HEK293 (cell line): ENCODE measurements around the gene CDH8.

ENCODE experiments used
- CTCF ChIA-PET: fragments of 350-600 bp; formaldehyde crosslinking; extraction: SDS; loops from one replicate; lab custom pipeline; 2021; ENCODE audit warnings: antibody characterized with exemption; lab: Yijun Ruan, JAX
- POLR2A ChIA-PET: fragments of 300-600 bp; formaldehyde crosslinking; extraction: SDS; loops from one replicate; lab custom pipeline; 2020; ENCODE audit warnings: antibody characterized with exemption, inconsistent platforms; lab: Yijun Ruan, JAX
- H3K27ac ChIP-seq: fragments of 200-500 bp; sonication (Bioruptor generic); 2 replicates; pipeline ENCODE4 v1.5.1; 2014; ENCODE audit warnings: low read depth, low read length, control low read depth, inconsistent platforms; ENCODE audit errors: extremely low read depth
- H3K36me3 ChIP-seq, 2 experiments: fragments of 200-500 bp in 1 of 2; sonication (Bioruptor generic) in 1 of 2; 1 replicate in 1 of 2; 2 replicates in 1 of 2; pipeline ENCODE4 v1.5.1; 2014 to 2017; ENCODE audit warnings: inconsistent platforms in 2 of 2, low read length in 2 of 2; ENCODE audit not compliant: control insufficient read depth in 2 of 2, insufficient read depth in 1 of 2
- H3K4me1 ChIP-seq: fragments of 200-500 bp; sonication (Bioruptor generic); 2 replicates; pipeline ENCODE4 v1.5.1; 2014; ENCODE audit warnings: mild to moderate bottlenecking, low read length, inconsistent platforms; ENCODE audit not compliant: control insufficient read depth, insufficient read depth
- H3K4me3 ChIP-seq: 2 replicates; pipeline ENCODE4 v1.5.1; 2011; ENCODE audit warnings: low read depth, mild to moderate bottlenecking, control low read depth, low read length, moderate library complexity
- H3K9me3 ChIP-seq: fragments of 200-500 bp; sonication (Bioruptor generic); 2 replicates; pipeline ENCODE4 v1.5.1; 2014; ENCODE audit warnings: low read depth, low read length, inconsistent platforms; ENCODE audit not compliant: control insufficient read depth, insufficient read depth
- ATF2 ChIP-seq: fragments of 450-650 bp; formaldehyde crosslinking; IDR thresholded peaks from 2 replicates; pipeline ENCODE4 v1.5.1; 2016; ENCODE audit warnings: missing biosample characterization, missing genetic modification characterization, low read depth
- BCL11A ChIP-seq: fragments of 450-650 bp; formaldehyde crosslinking; IDR thresholded peaks from 2 replicates; pipeline ENCODE4 v1.5.1; 2016; ENCODE audit warnings: low read depth, missing biosample characterization, missing genetic modification characterization
- HOXC10 ChIP-seq: sonication (generic); formaldehyde crosslinking; IDR thresholded peaks from 2 replicates; pipeline ENCODE4 v1.8.1; 2023; ENCODE audit warnings: mild to moderate bottlenecking, missing genetic modification reagents
- PRDM10 ChIP-seq: fragments of 450-650 bp; formaldehyde crosslinking; IDR thresholded peaks from 2 replicates; pipeline ENCODE4 v1.5.1; 2016; ENCODE audit warnings: missing biosample characterization, missing genetic modification characterization
- SCRT2 ChIP-seq: fragments of 450-650 bp; formaldehyde crosslinking; IDR thresholded peaks from 2 replicates; pipeline ENCODE4 v1.5.1; 2016; ENCODE audit warnings: missing biosample characterization, missing genetic modification characterization
- SETDB1 ChIP-seq: IDR thresholded peaks from one replicate; pipeline ENCODE4 v1.6.1; 2017; ENCODE audit warnings: mild to moderate bottlenecking, low read length, moderate library complexity, mixed read lengths; ENCODE audit not compliant: insufficient read length
- ZBTB17 ChIP-seq: fragments of 450-650 bp; formaldehyde crosslinking; IDR thresholded peaks from 2 replicates; pipeline ENCODE4 v1.5.1; 2016; ENCODE audit warnings: missing biosample characterization, missing genetic modification characterization
- ZBTB21 ChIP-seq: fragments of 450-650 bp; formaldehyde crosslinking; IDR thresholded peaks from 2 replicates; pipeline ENCODE4 v1.5.1; 2017; ENCODE audit warnings: missing biosample characterization, missing genetic modification characterization
- ZBTB26 ChIP-seq: fragments of 450-650 bp; formaldehyde crosslinking; optimal IDR thresholded peaks from 2 replicates; pipeline ENCODE3; 2016; ENCODE audit warnings: missing biosample characterization, mild to moderate bottlenecking, missing genetic modification characterization
- ZBTB44 ChIP-seq: fragments of 450-650 bp; IDR thresholded peaks from 2 replicates; pipeline ENCODE4 v1.5.1; 2018; ENCODE audit warnings: missing biosample characterization, mild to moderate bottlenecking, missing genetic modification characterization
- ZBTB8A ChIP-seq: fragments of 450-650 bp; formaldehyde crosslinking; IDR thresholded peaks from 2 replicates; pipeline ENCODE4 v1.5.1; 2016; ENCODE audit warnings: missing biosample characterization, missing genetic modification characterization
- ZNF121 ChIP-seq: fragments of 450-650 bp; formaldehyde crosslinking; IDR thresholded peaks from 2 replicates; pipeline ENCODE4 v1.5.1; 2016; ENCODE audit warnings: missing biosample characterization, missing genetic modification characterization
- ZNF184 ChIP-seq: fragments of 450-650 bp; IDR thresholded peaks from 2 replicates; pipeline ENCODE4 v1.5.1; 2018; ENCODE audit warnings: missing biosample characterization, mild to moderate bottlenecking, missing genetic modification characterization
- ZNF19 ChIP-seq: fragments of 450-650 bp; formaldehyde crosslinking; IDR thresholded peaks from 2 replicates; pipeline ENCODE4; 2016; ENCODE audit warnings: missing biosample characterization, missing genetic modification characterization, low read depth
- ZNF2 ChIP-seq: fragments of 450-650 bp; formaldehyde crosslinking; IDR thresholded peaks from 2 replicates; pipeline ENCODE4 v1.5.1; 2016; ENCODE audit warnings: missing biosample characterization, missing genetic modification characterization
- ZNF548 ChIP-seq: fragments of 450-650 bp; formaldehyde crosslinking; IDR thresholded peaks from 2 replicates; pipeline ENCODE4 v1.5.1; 2016; ENCODE audit warnings: missing biosample characterization, missing genetic modification characterization
- ZNF580 ChIP-seq: fragments of 450-650 bp; formaldehyde crosslinking; IDR thresholded peaks from 2 replicates; pipeline ENCODE4 v1.5.1; 2016; ENCODE audit warnings: missing biosample characterization, missing genetic modification characterization
- ZNF624 ChIP-seq: fragments of 450-650 bp; formaldehyde crosslinking; IDR thresholded peaks from 2 replicates; pipeline ENCODE4 v1.5.1; 2017; ENCODE audit warnings: missing biosample characterization, missing genetic modification characterization
- ZNF677 ChIP-seq: fragments of 450-650 bp; IDR thresholded peaks from 2 replicates; pipeline ENCODE4 v1.5.0; 2018; ENCODE audit warnings: missing biosample characterization, mild to moderate bottlenecking, missing genetic modification characterization, moderate library complexity
- ZNF777 ChIP-seq: fragments of 450-650 bp; formaldehyde crosslinking; IDR thresholded peaks from 2 replicates; pipeline ENCODE4 v1.5.1; 2017; ENCODE audit warnings: missing biosample characterization, missing genetic modification characterization, borderline replicate concordance
- ZNF843 ChIP-seq: fragments of 450-650 bp; formaldehyde crosslinking; IDR thresholded peaks from 2 replicates; pipeline ENCODE4 v1.5.1; 2016; ENCODE audit warnings: missing biosample characterization, missing genetic modification characterization
- ZSCAN23 ChIP-seq: fragments of 450-650 bp; formaldehyde crosslinking; IDR thresholded peaks from 2 replicates; pipeline ENCODE4 v1.5.1; 2016; ENCODE audit warnings: missing biosample characterization, missing genetic modification characterization

Gene CDH8

GRCh38 chr16:62077998-62078397, 41.8 kb upstream of the CDH8 start:
- no peaks in the 10 kb centered on the region for H3K9me3 ChIP-seq
- no peak overlapping the region for H3K27ac ChIP-seq
- no peaks in the 10 kb centered on the region for H3K4me1 ChIP-seq
- H3K36me3 ChIP-seq, result no peaks in the 10 kb centered on the region
- ChIA-PET POLR2A (no interaction called here), CTCF (interaction anchor here (1.0 to 1.4 kb wide), 4 partner anchors 9 to 63 kb away, joined by 3 read pairs; no protein-coding TSS in a partner anchor)
- no peak overlapping the region for H3K4me3 ChIP-seq
- no peak for TF ChIP-seq SCRT2 (tag by site-specific recombination)
- no peak for TF ChIP-seq PRDM10
- no peak for TF ChIP-seq ZNF19 (tag by site-specific recombination)
- TF ChIP-seq ZNF777 (tag by site-specific recombination), result no peak
- no peak for TF ChIP-seq ZBTB8A (tag by site-specific recombination)
- TF ChIP-seq ZNF843 (tag by site-specific recombination), result no peak
- no peak for TF ChIP-seq ZNF677 (tag by site-specific recombination)
- TF ChIP-seq ZBTB44 (tag by site-specific recombination), result no peak
- TF ChIP-seq ZNF2 (tag by site-specific recombination), result no peak
- TF ChIP-seq ZNF580 (tag by site-specific recombination), result no peak
- no peak for TF ChIP-seq ATF2 (tag by site-specific recombination)

- H3K9me3 ChIP-seq, result no peaks in the 10 kb centered on the region
- no peak overlapping the region for H3K27ac ChIP-seq
- H3K4me1 ChIP-seq, result no peaks in the 10 kb centered on the region
- no peak for TF ChIP-seq ZBTB21 (tag by site-specific recombination)
- no peak for TF ChIP-seq SETDB1
- TF ChIP-seq BCL11A (tag by site-specific recombination), result no peak
- TF ChIP-seq ZBTB17 (tag by site-specific recombination), result no peak
- TF ChIP-seq ZBTB26 (tag by site-specific recombination), result no peak
- no peak for TF ChIP-seq ZNF121
- TF ChIP-seq ZNF624 (tag by site-specific recombination), result no peak
- no peak for TF ChIP-seq ZSCAN23
- no peak for TF ChIP-seq ZNF184
- TF ChIP-seq ZNF548 (tag by site-specific recombination), result no peak
- TF ChIP-seq SCRT2 (tag by site-specific recombination), result no peak
- no peak for TF ChIP-seq HOXC10 (CRISPR knock-in tag)
- H3K4me3 ChIP-seq, result no peak overlapping the region
- no peaks in the 10 kb centered on the region for H3K36me3 ChIP-seq
- ChIA-PET POLR2A (no interaction called here), CTCF (interaction anchor here (0.5 kb wide), 1 partner anchor 988 kb away, joined by 3 read pairs; no protein-coding TSS in a partner anchor)
Observed at GRCh38 chr16:62076886-62077285, 40.6 kb upstream of the CDH8 start.
